ENCODE results near the gene ZNF560. TPM values are rescaled to one million over a fixed set of nuclear protein-coding genes. Genes with fewer than 3 reads are reported as not detected.

ZNF560 gene
- polyA plus RNA-seq, 1 experiment, result 0.38 TPM

DNA sequence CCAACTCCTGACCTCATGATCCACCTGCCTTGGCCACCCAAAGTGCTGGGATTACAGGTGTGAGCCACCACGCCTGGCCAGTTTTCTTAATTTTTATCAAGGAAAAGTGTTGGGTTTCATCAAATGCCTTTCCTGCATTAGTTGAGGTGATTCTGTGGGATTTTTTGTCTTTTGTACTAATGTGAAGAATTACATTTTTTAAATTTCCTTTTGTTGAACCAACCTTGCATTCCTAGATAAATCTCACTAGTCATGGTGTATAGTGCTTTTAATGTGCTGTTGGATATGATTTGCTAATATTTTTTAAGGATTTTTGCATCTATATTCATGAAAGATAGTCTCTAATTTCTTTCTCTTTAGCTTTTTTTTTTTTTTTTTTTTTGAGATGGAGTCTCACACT, 2.4 kb upstream of the ZNF560 start:
- ChIA-PET POLR2A (no interaction called here), CTCF (no interaction called here)
- Histone ChIP-seq H3K36me3 (ENCODE audit: control insufficient read depth, insufficient read depth, low read length) (no peaks in the 10 kb centered on the region), H3K27me3 (ENCODE audit: control insufficient read depth, insufficient read depth, low read length) (no peaks in the 10 kb centered on the region), H3K4me3 (ENCODE audit: low read depth, low read length) (no peak overlapping the region)
- no peak for DNase-seq (ENCODE audit: low read depth)
- TF ChIP-seq, protein P1, sequence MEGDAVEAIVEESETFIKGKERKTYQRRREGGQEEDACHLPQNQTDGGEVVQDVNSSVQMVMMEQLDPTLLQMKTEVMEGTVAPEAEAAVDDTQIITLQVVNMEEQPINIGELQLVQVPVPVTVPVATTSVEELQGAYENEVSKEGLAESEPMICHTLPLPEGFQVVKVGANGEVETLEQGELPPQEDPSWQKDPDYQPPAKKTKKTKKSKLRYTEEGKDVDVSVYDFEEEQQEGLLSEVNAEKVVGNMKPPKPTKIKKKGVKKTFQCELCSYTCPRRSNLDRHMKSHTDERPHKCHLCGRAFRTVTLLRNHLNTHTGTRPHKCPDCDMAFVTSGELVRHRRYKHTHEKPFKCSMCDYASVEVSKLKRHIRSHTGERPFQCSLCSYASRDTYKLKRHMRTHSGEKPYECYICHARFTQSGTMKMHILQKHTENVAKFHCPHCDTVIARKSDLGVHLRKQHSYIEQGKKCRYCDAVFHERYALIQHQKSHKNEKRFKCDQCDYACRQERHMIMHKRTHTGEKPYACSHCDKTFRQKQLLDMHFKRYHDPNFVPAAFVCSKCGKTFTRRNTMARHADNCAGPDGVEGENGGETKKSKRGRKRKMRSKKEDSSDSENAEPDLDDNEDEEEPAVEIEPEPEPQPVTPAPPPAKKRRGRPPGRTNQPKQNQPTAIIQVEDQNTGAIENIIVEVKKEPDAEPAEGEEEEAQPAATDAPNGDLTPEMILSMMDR (IDR thresholded peaks at IDR 0.05; ENCODE audit: insufficient read depth, low read depth, low read length), result no peak

- no peak for DNase-seq (ENCODE audit: low read depth)
- H3K4me3 ChIP-seq (ENCODE audit: low read depth, low read length), result no peak overlapping the region
- no peaks in the 10 kb centered on the region for H3K27me3 ChIP-seq (ENCODE audit: control insufficient read depth, insufficient read depth, low read length)
- H3K36me3 ChIP-seq (ENCODE audit: control insufficient read depth, insufficient read depth, low read length), result no peaks in the 10 kb centered on the region
- ChIA-PET POLR2A (no interaction called here), CTCF (no interaction called here)
- TF ChIP-seq, protein P1 (IDR thresholded peaks at IDR 0.05; ENCODE audit: insufficient read depth, low read depth, low read length), result no peak
These were observed 4.3 kb downstream of the ZNF560 start for GRCh38 chr19:9494096-9494495.

DNA sequence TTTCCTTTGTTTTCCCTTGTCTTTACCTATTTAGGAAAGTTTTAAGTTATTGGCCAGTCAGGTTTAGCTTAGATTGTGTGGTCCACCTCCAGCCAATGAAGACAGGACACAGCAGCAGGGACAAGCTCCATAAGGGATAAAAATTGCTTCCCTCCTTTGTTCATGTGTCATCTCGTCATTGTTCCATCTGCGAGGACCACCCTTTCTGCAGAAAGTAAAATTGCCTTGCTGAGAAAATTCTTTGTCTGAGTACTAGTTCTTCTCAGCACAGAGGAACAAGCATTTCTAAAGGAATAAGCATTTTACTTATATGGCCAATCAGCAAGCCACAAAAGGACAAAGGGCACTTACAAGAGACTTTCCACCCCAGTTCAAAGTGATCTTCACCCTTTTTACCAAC, 11.4 kb downstream of the ZNF560 start:
- TF ChIP-seq, protein P1 (IDR thresholded peaks at IDR 0.05; ENCODE audit: insufficient read depth, low read depth, low read length), result no peak
- ChIA-PET POLR2A (no interaction called here), CTCF (no interaction called here)
- DNase-seq (ENCODE audit: low read depth), result no peak
- Histone ChIP-seq H3K27me3 (ENCODE audit: control insufficient read depth, insufficient read depth, low read length) (no peaks in the 10 kb centered on the region), H3K4me3 (ENCODE audit: low read depth, low read length) (no peak overlapping the region), H3K36me3 (ENCODE audit: control insufficient read depth, insufficient read depth, low read length) (no peaks in the 10 kb centered on the region)

- ChIA-PET CTCF (no interaction called here), POLR2A (no interaction called here)
- H3K27me3 ChIP-seq (ENCODE audit: control insufficient read depth, insufficient read depth, low read length), result no peaks in the 10 kb centered on the region
- DNase-seq (ENCODE audit: low read depth), result no peak
- H3K36me3 ChIP-seq (ENCODE audit: control insufficient read depth, insufficient read depth, low read length), result no peaks in the 10 kb centered on the region
- H3K4me3 ChIP-seq (ENCODE audit: low read depth, low read length), result no peak overlapping the region
- TF ChIP-seq, protein P1 (IDR thresholded peaks at IDR 0.05; ENCODE audit: insufficient read depth, low read depth, low read length), result no peak
These were observed 13.3 kb downstream of the ZNF560 start for GRCh38 chr19:9485140-9485539.

DNA sequence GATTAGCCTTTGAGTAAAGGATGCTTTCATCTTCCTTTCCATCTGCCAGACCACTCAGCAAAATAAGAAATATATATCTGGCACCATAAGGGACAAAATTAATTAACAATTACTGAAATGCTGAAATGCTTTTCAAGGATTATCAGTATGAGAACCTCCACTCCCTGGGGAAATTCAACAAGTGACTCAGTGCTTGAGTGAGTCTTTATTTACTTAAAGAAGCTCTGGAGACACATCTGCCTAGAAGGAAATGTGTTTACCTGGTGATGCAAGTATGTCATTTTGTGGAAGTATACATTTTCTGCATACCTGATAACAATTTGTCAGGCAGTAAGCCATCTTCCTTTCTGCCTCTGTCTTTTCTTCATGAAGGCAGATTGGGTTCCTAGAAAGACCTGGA, 23.4 kb downstream of the ZNF560 start:
- no peaks in the 10 kb centered on the region for H3K27me3 ChIP-seq (ENCODE audit: control insufficient read depth, insufficient read depth, low read length)
- CTCF ChIA-PET, result no interaction called here

More for the DNA sequence above, 23.4 kb downstream of the ZNF560 start:
- Histone ChIP-seq H3K4me3 (ENCODE audit: low read depth, low read length) (no peak overlapping the region), H3K36me3 (ENCODE audit: control insufficient read depth, insufficient read depth, low read length) (no peaks in the 10 kb centered on the region)
- no peak for DNase-seq (ENCODE audit: low read depth)
- TF ChIP-seq, protein P1 (IDR thresholded peaks at IDR 0.05; ENCODE audit: insufficient read depth, low read depth, low read length), result no peak
- POLR2A ChIA-PET, result no interaction called here
